Ovary (tissue), 3 donors: ENCODE data around the gene PRDX2.

ENCODE experiments used
- CTCF ChIP-seq, 3 donors: fragments of 450-650 bp in 2 of 3; fragments of 200-600 bp in 1 of 3; IDR thresholded peaks; one replicate each; pipeline versions ENCODE4 v1.5.1 to v1.8.0; 2016 to 2022; ENCODE audit warnings: antibody characterized with exemption in 3 of 3, mild to moderate bottlenecking in 1 of 3
- EP300 ChIP-seq: sonication (generic); formaldehyde crosslinking; IDR thresholded peaks from one replicate; pipeline ENCODE4 v1.6.1; 2017; ENCODE audit warnings: antibody characterized with exemption
- POLR2A ChIP-seq: fragments of 450-650 bp; IDR thresholded peaks from one replicate; pipeline ENCODE4 v1.6.1; 2017; ENCODE audit warnings: antibody characterized with exemption, mild to moderate bottlenecking, moderate library complexity
- donor health status: DM: no; HTN: no; CAD: no.

- no peak for TF ChIP-seq CTCF (IDR thresholded peaks at IDR 0.05)
- no peak for TF ChIP-seq POLR2A
- TF ChIP-seq EP300: no peak
Measured at GRCh38 chr19:12759686-12760085, 41.9 kb downstream of the PRDX2 start.
